Measurements from ENCODE around the gene KRT17.
"Not testable (repeated sequence)": the region's sequence is repeated elsewhere in the genome, so short reads cannot be mapped to it uniquely, and the experiment has no call there.

KRT17 gene

DNA sequence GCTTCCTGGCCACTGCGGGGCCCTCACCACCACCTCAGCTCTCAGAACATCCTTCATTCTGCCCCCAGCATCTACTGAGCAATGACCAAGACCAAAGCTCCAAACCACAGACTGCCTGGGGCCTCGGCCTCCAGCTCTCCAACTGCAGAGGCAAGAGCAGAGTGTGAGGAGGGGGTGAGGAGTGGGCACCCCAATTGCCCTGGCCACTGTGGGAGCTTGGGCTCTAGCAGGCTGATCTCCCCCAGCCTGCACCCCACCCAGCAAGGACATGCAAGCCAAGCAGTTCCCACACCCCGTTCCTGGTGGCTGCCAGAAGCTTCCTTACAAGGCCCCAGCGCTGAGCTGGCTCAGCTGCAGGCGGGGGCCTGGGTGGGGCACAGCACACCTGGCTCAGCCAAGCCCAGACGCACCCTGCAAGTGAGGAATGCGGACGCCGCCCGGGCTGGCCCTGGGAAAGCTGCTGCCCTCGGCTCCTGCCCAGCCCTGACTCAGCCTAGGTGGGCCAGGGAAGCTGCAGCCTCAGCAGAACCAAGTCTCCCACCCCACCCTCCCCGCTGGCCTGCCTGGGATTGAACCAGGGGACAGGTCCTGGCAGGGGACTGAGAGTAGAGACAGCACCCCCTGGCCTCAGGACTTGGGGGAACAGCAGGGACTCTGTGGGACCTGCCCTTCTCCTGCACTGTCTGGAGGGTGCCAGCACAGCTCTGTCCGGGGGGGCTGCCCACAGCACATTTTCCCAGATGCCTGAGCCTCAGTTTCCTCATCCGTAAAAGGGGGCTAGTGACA lies 29.7 kb upstream of the KRT17 start:
- DNase-seq, result peak; percentile 86

DNA sequence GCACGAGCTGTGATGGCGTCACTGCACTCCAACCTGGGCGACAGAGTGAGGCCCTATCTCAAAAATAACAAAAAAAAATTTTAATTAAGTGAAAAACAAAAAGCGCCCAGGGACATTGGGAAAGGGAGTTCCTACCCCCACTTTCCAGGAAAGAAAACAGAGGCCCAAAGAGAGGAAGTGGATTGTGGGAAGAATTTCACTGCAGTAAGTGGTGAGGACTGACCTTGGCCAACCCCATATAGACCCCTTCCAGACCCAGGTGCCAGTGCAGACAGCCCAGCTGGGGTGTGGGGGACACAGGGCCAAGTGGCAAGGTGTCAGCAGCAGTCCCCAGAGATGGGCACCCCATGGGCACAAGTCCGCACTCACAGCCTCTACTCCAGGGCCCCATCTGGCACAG lies 29.0 kb upstream of the KRT17 start:
- DNase-seq, result no peak

DNA sequence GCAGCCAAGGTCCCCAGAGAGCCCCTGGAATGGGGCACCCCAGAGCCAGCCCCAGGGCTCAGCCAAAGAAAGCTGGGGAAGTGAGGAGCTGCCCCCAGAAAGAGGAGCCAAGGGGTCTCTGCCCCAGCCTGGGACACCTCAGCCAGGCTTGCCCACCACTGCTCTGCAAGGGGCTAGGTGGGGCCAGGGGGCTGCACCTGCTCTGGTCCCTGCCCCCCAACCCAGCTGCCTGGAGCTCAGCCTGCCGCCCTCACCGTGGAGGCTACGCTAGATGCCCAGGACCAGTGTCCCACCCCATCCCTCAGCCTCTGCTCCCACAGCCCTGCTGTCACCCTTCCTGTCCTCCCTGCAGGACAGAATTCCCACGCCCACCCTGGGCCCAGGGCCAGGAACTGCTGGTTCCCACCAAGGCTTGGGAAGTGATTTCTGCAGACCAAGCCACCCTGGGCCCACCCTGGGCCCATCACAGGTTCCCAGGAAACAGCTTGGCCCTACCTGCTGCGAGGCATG lies 28.1 kb upstream of the KRT17 start:
- DNase-seq, result no peak

- peak; percentile 79 for DNase-seq
Observed at GRCh38 chr17:41651625-41652460, 27.5 kb upstream of the KRT17 start.

DNA sequence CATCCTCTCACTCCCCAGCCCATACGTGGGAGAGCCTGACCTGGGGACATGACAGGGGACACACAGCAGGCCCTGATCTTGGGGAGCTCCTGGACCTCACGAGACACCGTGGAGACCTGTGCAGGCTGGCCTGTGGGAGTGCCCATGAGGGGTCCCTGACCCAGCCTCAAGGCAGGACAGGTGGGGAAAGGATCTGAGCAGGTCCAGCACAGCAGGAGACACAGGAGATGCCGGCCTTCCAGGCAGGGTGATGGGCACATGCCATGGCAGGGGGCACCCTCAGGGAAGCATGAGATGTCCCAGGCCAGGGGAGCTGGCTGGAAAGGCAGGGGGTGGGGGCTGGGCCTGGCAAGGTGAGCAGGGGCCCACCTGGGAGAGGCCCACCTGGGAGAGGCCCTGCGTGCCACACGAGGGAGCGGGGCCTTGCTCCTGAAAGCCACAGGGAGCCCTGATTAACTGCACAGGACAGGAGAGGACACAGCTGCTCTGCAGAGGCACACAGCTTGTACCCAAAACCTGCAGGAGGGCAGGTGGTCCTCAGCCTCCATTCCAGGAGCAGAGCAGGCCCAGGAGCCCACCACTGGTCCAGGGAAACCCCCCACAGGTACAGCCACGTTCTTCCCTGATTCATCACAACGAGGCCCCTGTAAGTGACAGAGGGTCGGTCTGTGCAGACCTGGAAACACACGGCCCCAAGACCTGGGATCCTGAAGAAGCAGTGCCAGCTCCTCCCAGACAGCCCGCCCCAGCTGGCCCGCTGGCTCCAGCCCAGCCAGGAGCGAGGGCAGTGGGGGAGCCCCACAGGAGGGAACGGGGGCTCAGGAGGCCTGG lies 26.6 kb upstream of the KRT17 start:
- no peak for DNase-seq

DNA sequence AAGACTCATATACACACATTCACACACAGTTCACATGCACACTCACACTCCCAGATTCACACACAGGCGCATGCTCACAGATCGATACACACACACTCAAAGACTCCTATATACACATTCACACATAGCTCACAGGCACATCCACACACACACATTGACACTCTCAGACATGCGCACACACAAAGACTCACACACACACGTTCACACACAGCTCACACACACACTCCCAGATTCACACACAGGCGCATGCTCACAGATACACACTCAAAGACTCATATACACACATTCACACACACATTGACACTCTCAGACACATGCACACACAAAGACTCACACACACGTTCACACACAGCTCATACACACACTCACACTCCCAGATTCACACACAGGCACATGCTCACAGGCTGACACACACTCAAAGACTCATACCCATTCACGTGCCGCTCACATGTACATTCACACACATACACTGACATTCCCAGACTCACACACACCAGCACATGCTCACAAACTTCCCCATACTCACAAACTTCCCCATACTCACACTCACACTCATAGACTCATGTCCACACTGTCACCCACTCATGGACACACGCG lies 25.6 kb upstream of the KRT17 start:
- no peak for DNase-seq

DNA sequence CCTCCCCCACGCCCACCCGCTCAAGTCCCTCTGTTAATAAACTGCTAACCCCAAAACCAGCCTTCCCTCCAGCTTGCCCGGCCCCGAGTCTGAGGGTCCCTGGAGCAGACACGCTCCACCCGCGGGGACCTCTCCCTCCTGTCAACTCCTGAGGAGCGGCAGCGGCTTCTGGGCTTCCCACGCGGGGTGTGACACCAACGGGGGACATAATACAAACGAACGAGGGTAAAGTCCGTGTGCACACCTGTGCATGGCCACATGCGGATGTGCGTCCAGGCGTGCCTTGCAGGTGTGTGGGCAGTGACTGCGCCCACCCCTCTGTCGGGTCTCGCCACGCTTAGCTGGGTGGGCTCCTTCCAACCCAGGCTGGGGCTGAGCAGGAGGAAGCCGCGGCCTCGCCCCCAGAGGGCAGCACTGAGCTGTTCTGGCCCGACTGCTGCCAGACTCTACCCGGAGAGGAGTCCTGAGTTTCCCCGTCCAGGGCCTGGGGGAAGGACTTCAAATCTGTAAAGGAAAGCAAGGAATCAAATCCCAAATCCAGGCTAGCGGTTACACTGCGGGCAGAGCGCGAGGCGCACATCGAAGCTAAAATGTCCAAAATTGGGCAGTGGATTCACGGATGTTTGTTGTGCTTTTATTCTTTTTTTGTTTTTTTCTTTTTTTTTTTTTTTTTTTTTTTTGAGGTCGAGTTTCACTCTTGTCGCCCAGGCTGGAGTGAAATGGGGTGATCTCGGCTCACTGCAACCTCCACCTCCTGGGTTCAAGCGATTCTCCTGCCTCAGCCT lies 24.2 kb upstream of the KRT17 start:
- DNase-seq, result peak; percentile 68

GRCh38 chr17:41647940-41648410 lies 23.6 kb upstream of the KRT17 start:
- peak; percentile 49 for DNase-seq

- no peak for DNase-seq
Observed at GRCh38 chr17:41647038-41647813, 22.9 kb upstream of the KRT17 start.

GRCh38 chr17:41642252-41643156 lies 18.1 kb upstream of the KRT17 start:
- no peak for DNase-seq

- not testable (repeated sequence) for DNase-seq
Observed at GRCh38 chr17:41640596-41640995, 16.2 kb upstream of the KRT17 start.

DNA sequence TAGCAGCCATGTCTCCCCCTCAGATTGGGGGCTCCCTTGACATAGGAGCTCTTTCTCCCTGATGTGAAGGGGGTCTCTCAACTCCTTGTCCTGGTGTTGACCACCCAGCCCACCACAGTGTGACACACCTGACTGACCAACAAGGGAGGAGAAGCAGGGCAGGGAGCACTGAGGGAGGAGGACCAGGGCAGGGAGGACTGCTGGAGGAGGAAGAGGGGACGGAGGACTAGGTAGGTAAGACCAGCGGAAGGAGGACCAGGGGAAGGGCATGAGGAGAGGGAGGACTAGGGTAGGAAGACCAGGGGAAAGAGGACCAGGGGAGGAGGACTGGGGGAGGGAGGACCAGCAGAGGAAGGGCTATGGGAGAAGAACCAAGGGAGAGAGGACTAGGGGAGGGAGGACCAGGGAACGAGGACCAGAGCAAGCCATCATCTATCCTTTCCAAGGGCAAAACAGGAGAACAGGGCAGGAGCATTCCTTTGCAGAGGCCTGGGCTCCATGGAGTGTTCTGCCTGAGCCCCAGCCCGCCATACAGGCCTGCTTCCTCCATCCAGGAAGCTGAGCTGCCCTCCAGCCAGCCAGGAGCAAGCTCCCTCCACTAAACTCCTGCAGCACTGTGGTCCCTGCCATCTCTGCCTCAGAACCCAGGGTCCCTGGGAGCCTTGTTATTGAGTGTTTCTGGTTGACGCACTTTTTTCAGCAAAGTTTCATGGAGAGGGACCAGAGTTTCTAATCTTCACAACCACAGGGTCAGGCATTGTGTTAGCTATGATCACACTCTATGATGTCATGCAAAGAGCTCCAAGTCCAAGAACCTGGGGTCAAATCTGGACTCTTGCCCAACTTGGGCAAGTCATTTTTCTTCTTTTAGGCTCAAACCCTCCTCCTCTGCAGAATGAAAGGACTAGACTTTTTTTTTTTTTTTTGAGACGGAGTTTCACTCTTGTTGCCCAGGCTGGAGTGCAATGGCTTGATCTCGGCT lies 15.4 kb upstream of the KRT17 start:
- DNase-seq, result no peak

DNA sequence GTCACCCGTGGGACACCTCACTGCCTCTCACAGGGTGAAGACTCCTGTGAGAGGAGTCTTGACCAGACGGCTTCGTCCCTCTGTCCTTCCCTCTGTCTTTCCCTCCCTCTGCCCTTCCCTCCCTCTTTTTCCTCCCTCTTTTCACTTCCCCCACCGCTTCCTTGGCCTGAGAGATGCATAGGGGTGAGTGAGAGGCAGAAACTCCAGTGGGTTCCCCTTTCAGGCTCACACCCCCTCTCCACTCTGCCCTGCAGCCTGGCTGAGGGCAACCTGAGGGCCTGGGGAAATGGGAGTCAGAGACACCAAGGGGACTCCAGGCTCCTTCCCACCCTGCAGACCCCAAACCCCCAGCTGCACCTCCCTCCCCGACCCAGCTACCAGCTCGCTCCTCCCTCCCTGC lies 14.6 kb upstream of the KRT17 start:
- DNase-seq, result no peak

GRCh38 chr17:41638194-41638593 lies 13.8 kb upstream of the KRT17 start:
- DNase-seq, result no peak

DNA sequence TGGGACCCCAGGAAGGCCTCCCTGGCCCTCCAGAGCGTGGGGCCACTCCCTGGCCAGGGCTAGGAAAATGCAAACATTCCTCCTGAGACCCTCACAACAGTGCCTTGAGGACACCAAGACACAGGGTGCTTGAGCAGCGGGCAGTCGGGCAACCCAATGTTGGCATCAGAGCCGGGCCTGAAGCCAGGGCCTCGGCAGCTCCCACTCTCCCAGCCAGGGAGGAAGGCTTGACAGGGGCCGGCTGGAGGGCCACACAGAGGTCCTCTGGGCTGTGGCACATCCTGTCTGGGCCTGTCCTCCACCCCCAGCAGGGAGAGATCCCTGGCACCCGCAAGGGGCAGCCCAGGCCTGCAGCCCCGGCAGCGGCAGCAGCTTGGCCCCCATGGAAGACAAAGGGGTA lies 12.3 kb upstream of the KRT17 start:
- no peak for DNase-seq

DNA sequence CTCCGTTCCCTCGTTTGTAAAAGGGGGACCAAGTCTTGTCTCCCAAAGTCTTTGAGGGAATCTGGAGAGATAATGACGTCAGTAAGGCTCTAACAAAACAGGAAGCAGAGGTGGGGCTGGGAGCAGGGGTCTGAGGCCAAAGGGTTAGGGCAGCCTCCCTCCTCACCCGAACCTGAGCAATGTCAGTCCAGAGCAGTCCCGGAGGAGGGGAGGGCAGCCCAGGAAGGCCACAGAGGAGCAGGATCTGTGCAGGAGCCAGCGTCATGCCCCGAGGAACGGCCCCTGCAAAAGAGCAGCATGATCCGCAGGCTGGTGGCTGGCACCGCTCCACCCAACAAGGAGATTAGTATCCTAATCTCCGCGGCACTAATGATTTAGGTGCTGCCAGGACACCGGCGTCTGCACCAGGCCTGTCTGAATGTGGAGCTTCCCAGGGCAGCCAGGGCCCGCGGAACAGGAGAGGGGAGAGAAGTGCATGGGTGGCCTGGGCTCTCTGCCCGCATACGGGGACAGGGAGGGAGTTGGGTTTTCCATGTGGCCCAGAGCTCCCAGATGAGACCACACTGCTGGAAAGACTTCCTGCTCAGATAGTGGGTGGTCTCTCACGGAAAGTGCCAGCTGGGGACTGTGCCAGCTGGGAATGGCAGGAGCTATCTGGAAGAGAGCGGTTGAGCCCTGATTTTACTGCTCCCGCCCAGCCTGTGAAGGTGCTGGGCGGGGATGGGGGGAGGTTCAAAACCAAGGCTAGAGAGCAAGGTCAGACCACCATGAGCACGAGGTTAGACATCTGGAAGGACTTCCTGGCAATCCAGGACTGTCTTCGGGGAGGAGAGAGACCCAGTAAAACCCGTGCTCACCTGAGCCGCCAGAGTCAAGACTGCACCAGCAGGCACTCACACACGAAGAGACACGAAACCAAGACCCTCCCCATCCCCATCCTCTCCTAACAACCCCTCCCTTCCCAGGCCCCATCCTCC lies 11.0 kb upstream of the KRT17 start:
- no peak for DNase-seq

- DNase-seq, result no peak
Observed at GRCh38 chr17:41634639-41635038, 10.3 kb upstream of the KRT17 start.
